IMR-90 (cell line): ENCODE results near the gene APOC4. TPM values are rescaled to one million over a fixed set of nuclear protein-coding genes. Genes with fewer than 3 reads are reported as not detected.

Experiments used
- ATAC-seq: fragments of 200-7000 bp; cut with Tn5 transposase; 2 replicates; pipeline ENCODE4 v1.9.1; 2020; ENCODE audit warnings: low read depth, mild to moderate bottlenecking, moderate library complexity
- BruUV-seq: library from RNA; stranded (reverse); fragments of 400-500 nt; replicated peaks from 2 replicates; lab custom pipeline; 2021; lab: Mats Ljungman, UMichigan
- CTCF ChIA-PET: fragments of 300-600 bp; formaldehyde crosslinking; extraction: SDS; loops from one replicate; lab custom pipeline; 2021; ENCODE audit warnings: antibody characterized with exemption; lab: Yijun Ruan, JAX
- POLR2A ChIA-PET: fragments of 300-600 bp; sonication (Branson Sonifier 250); formaldehyde crosslinking; loops from one replicate; lab custom pipeline; 2022; ENCODE audit warnings: antibody characterized with exemption; ENCODE audit not compliant: unreplicated experiment; lab: Charles Lee
- DNase-seq: peaks from one replicate; pipeline ENCODE4 v3.0.0; 2013
- H2AFZ ChIP-seq: replicated peaks from 2 replicates; pipeline ENCODE3; 2013; ENCODE audit warnings: low read length, mild to moderate bottlenecking; ENCODE audit not compliant: poor library complexity
- H2AK5ac ChIP-seq: 2 replicates; pipeline ENCODE4 v1.6.1; 2013; ENCODE audit warnings: low read depth, low read length, inconsistent platforms
- H2AK9ac ChIP-seq: replicated peaks from 2 replicates; pipeline ENCODE3; 2013; ENCODE audit warnings: mild to moderate bottlenecking, low read depth, low read length, moderate library complexity; ENCODE audit not compliant: poor library complexity
- H2BK120ac ChIP-seq: 2 replicates; pipeline ENCODE4 v1.6.1; 2013; ENCODE audit warnings: low read depth, low read length, inconsistent platforms
- H2BK15ac ChIP-seq: 3 replicates; pipeline ENCODE4 v1.6.1; 2013; ENCODE audit warnings: low read depth, low read length, inconsistent platforms
- H2BK20ac ChIP-seq: 2 replicates; pipeline ENCODE4 v1.6.1; 2013; ENCODE audit warnings: low read depth, mild to moderate bottlenecking, inconsistent platforms, low read length, moderate library complexity
- H2BK5ac ChIP-seq: 2 replicates; pipeline ENCODE4 v1.6.1; 2013; ENCODE audit warnings: mild to moderate bottlenecking, low read depth, low read length, inconsistent platforms; ENCODE audit not compliant: poor library complexity, severe bottlenecking
- H3K14ac ChIP-seq: replicated peaks from 2 replicates; pipeline ENCODE4 v1.6.1; 2013; ENCODE audit warnings: low read depth, low read length, inconsistent platforms
- H3K18ac ChIP-seq: 2 replicates; pipeline ENCODE4 v1.6.1; 2013; ENCODE audit warnings: low read depth, low read length, control low read depth
- H3K23ac ChIP-seq: 2 replicates; pipeline ENCODE4 v1.6.1; 2013; ENCODE audit warnings: low read depth, low read length, inconsistent platforms
- H3K27ac ChIP-seq: 2 replicates; pipeline ENCODE4 v1.5.1; 2013; ENCODE audit warnings: mild to moderate bottlenecking, control low read depth, low read length; ENCODE audit not compliant: insufficient read depth
- H3K27me3 ChIP-seq: 2 replicates; pipeline ENCODE4 v1.6.1; 2013; ENCODE audit warnings: low read length; ENCODE audit not compliant: control insufficient read depth, insufficient read depth
- H3K36me3 ChIP-seq: 2 replicates; pipeline ENCODE4 v1.6.1; 2013; ENCODE audit warnings: low read length, mixed read lengths; ENCODE audit not compliant: control insufficient read depth, insufficient read depth
- H3K4ac ChIP-seq: 2 replicates; pipeline ENCODE4 v1.6.1; 2013; ENCODE audit warnings: low read depth, low read length, inconsistent platforms
- H3K4me1 ChIP-seq: 2 replicates; pipeline ENCODE4 v1.6.1; 2013; ENCODE audit warnings: low read length, mixed read lengths; ENCODE audit not compliant: control insufficient read depth, insufficient read depth
- H3K4me2 ChIP-seq: 2 replicates; pipeline ENCODE4 v1.6.1; 2013; ENCODE audit warnings: low read depth, mild to moderate bottlenecking, control low read depth, low read length, moderate library complexity
- H3K4me3 ChIP-seq: 2 replicates; pipeline ENCODE4 v1.5.1; 2013; ENCODE audit warnings: low read depth, mild to moderate bottlenecking, control low read depth, low read length, moderate library complexity; ENCODE audit not compliant: insufficient read depth
- H3K56ac ChIP-seq: 2 replicates; pipeline ENCODE4 v1.6.1; 2013; ENCODE audit warnings: low read length, inconsistent platforms; ENCODE audit not compliant: insufficient read depth; ENCODE audit errors: extremely low read depth
- H3K79me1 ChIP-seq, 2 experiments: 2 replicates each; pipeline ENCODE4 v1.6.1; 2013; ENCODE audit warnings: low read length in 2 of 2, inconsistent platforms in 1 of 2, low read depth in 1 of 2
- H3K9ac ChIP-seq: 2 replicates; pipeline ENCODE4 v1.6.1; 2013; ENCODE audit warnings: low read depth, low read length, control low read depth
- H3K9me1 ChIP-seq: 2 replicates; pipeline ENCODE4 v1.6.1; 2013; ENCODE audit warnings: low read length, inconsistent platforms; ENCODE audit not compliant: insufficient read depth
- H3K9me3 ChIP-seq: 2 replicates; pipeline ENCODE4 v1.6.1; 2013; ENCODE audit warnings: low read length; ENCODE audit not compliant: control insufficient read depth, insufficient read depth
- H4K20me1 ChIP-seq: 2 replicates; pipeline ENCODE4 v1.6.1; 2013; ENCODE audit warnings: low read length, inconsistent platforms; ENCODE audit not compliant: insufficient read depth
- H4K5ac ChIP-seq: 2 replicates; pipeline ENCODE4 v1.6.1; 2013; ENCODE audit warnings: mild to moderate bottlenecking, low read depth, low read length, control low read depth
- H4K8ac ChIP-seq, 2 experiments: 2 replicates each; pipeline ENCODE4 v1.6.1; 2013; ENCODE audit warnings: low read depth in 2 of 2, low read length in 2 of 2, control low read depth in 1 of 2, inconsistent platforms in 1 of 2
- H4K91ac ChIP-seq: 2 replicates; pipeline ENCODE4 v1.6.1; 2013; ENCODE audit warnings: low read depth, low read length, inconsistent platforms; ENCODE audit not compliant: insufficient read depth
- BHLHE40 ChIP-seq: fragments of 150-350 bp; IDR thresholded peaks from 2 replicates; pipeline ENCODE4 v1.6.1; 2016; ENCODE audit warnings: mild to moderate bottlenecking, low read depth, low read length
- CEBPB ChIP-seq: IDR thresholded peaks from 2 replicates; pipeline ENCODE4 v1.6.1; 2012; ENCODE audit warnings: low read depth, low read length, improper control_type of control experiment
- CHD1 ChIP-seq: IDR thresholded peaks from 2 replicates; pipeline ENCODE4 v1.6.1; 2012; ENCODE audit warnings: low read depth, low read length, improper control_type of control experiment
- CTCF ChIP-seq: conservative IDR thresholded peaks from 2 replicates; pipeline ENCODE4 v1.5.1; 2012; ENCODE audit warnings: mild to moderate bottlenecking, low read depth, low read length, improper control_type of control experiment
- FOS ChIP-seq: fragments of 150-350 bp; IDR thresholded peaks from 2 replicates; pipeline ENCODE4 v1.6.1; 2016; ENCODE audit warnings: low read depth, low read length
- MAFK ChIP-seq: IDR thresholded peaks from 2 replicates; pipeline ENCODE4 v1.6.1; 2012; ENCODE audit warnings: low read depth, low read length, improper control_type of control experiment
- MAZ ChIP-seq: IDR thresholded peaks from 2 replicates; pipeline ENCODE4 v1.6.1; 2012; ENCODE audit warnings: low read depth, mild to moderate bottlenecking, low read length, improper control_type of control experiment, moderate library complexity, borderline replicate concordance
- MXI1 ChIP-seq: IDR thresholded peaks from 2 replicates; pipeline ENCODE4 v1.6.1; 2012; ENCODE audit warnings: low read depth, mild to moderate bottlenecking, low read length, moderate library complexity, borderline replicate concordance
- NFE2L2 ChIP-seq: fragments of 150-350 bp; IDR thresholded peaks from 2 replicates; pipeline ENCODE4 v1.6.1; 2016; ENCODE audit warnings: low read depth, mild to moderate bottlenecking, low read length
- POLR2A ChIP-seq: IDR thresholded peaks from 2 replicates; pipeline ENCODE4 v1.6.1; 2012; ENCODE audit warnings: mild to moderate bottlenecking, low read depth, low read length
- RAD21 ChIP-seq: IDR thresholded peaks from 2 replicates; pipeline ENCODE4 v1.6.1; 2012; ENCODE audit warnings: low read length, improper control_type of control experiment
- RCOR1 ChIP-seq: IDR thresholded peaks from 2 replicates; pipeline ENCODE4 v1.6.1; 2012; ENCODE audit warnings: mild to moderate bottlenecking, low read length, improper control_type of control experiment; ENCODE audit not compliant: insufficient replicate concordance
- RFX5 ChIP-seq: IDR thresholded peaks from 2 replicates; pipeline ENCODE4 v1.8.0; 2012; ENCODE audit warnings: low read depth, mild to moderate bottlenecking, low read length, moderate library complexity
- SMC3 ChIP-seq: fragments of 150-350 bp; IDR thresholded peaks from 2 replicates; pipeline ENCODE4 v1.6.1; 2016; ENCODE audit warnings: low read depth, mild to moderate bottlenecking, antibody characterized with exemption, low read length, moderate library complexity
- USF2 ChIP-seq: fragments of 150-350 bp; IDR thresholded peaks from 2 replicates; pipeline ENCODE4 v1.6.1; 2017; ENCODE audit warnings: mild to moderate bottlenecking, antibody characterized with exemption, low read length, low read depth
- WGBS, 2 experiments: methylation state at CpG; one replicate each; pipeline versions ENCODE4 v1.1.5 to v1.1.7; 2013; ENCODE audit warnings: missing lambda C conversion rate in 2 of 2; ENCODE audit not compliant: insufficient read length in 1 of 2; ENCODE audit errors: extremely low coverage in 2 of 2; 5-methylcytosine and 5-hydroxymethylcytosine counted together
- dilution Hi-C: fragments of 300-500 bp; cut with HindIII; formaldehyde crosslinking; loops from one replicate; pipeline ENCODE4 v1.14.3; 2018; ENCODE audit warnings: low sequenced_read_pairs; ENCODE audit not compliant: unreplicated experiment
- in situ Hi-C: fragments of 300-500 bp; cut with MboI; formaldehyde crosslinking; loops from 3 replicates; pipeline ENCODE4 v1.14.3; 2019; ENCODE audit warnings: low sequenced_read_pairs, inconsistent platforms, mixed read lengths
- intact Hi-C: fragments of 100-400 bp; cut with micrococcal nuclease; formaldehyde crosslinking; loops from 2 replicates; pipeline ENCODE4 v1.10.0; 2022
- polyA plus RNA-seq, 3 experiments: library from polyadenylated mRNA; depleted of rRNA; stranded (reverse); fragments of >200 nt; gene quantifications; 2 replicates each; pipeline ENCODE4 v1.2.3, GENCODE V29; 2012; ENCODE audit warnings: low replicate concordance in 1 of 3
- total RNA-seq: library from RNA; depleted of rRNA; stranded (reverse); fragments of >200 nt; gene quantifications from 2 replicates; pipeline ENCODE4 v1.2.3, GENCODE V29; 2012

The APOC4 gene
- total and polyA plus RNA-seq, 2 of the 4 experiments (the other 2 are of a cell fraction): not detected

- H3K9me1 ChIP-seq: no peaks in the 10 kb centered on the region
- H3K79me1 ChIP-seq: no peaks in the 10 kb centered on the region
- no TSS peak for BruUV-seq
- peak; percentile 65 for ATAC-seq
- H3K27me3 ChIP-seq: peaks cover 2% of the 10 kb centered on the region
- peak overlapping the region; percentile 76 for H3K14ac ChIP-seq
- H4K5ac ChIP-seq: peak overlapping the region; percentile 92
- intact Hi-C loops: no loop called here
- H3K23ac ChIP-seq: peak overlapping the region; percentile 75; the same call in 1 of the 2 replicates
- H4K91ac ChIP-seq: peak overlapping the region; percentile 48; the same call in 1 of the 2 replicates
- H2BK20ac ChIP-seq: peak overlapping the region; percentile 69
- no peak overlapping the region for H3K4me3 ChIP-seq
- peak overlapping the region; percentile 53 for H3K4me2 ChIP-seq
- H3K4me1 ChIP-seq: peaks cover 23% of the 10 kb centered on the region
- in situ Hi-C loops: no loop called here
- DNase-seq: peak; percentile 49
- H2BK120ac ChIP-seq: peak overlapping the region; percentile 78
- no peaks in the 10 kb centered on the region for H3K9me3 ChIP-seq
- ChIA-PET POLR2A (no interaction called here), CTCF (interaction anchor here (0.9 to 1.1 kb wide), 2 partner anchors 13 to 36 kb away, joined by 3 to 4 read pairs; no protein-coding TSS in a partner anchor)
- H2BK5ac ChIP-seq: peak overlapping the region; percentile 61
- no peak overlapping the region; the same call in 2 of the 3 replicates for H2BK15ac ChIP-seq
- no CpG with 5 or more reads among the region's 8 CpGs for WGBS, 2 experiments
- H2AK9ac ChIP-seq: no peak overlapping the region
- H3K4ac ChIP-seq: peak overlapping the region; percentile 72; the same call in 1 of the 2 replicates
- H3K27ac ChIP-seq: peak overlapping the region; percentile 71; the same call in 1 of the 2 replicates
- H3K9ac ChIP-seq: peak overlapping the region; percentile 32
- dilution Hi-C loops: no loop called here
- no peak overlapping the region; the same call in 1 of the 2 replicates for H2AK5ac ChIP-seq
- H4K20me1 ChIP-seq: no peaks in the 10 kb centered on the region
- peak overlapping the region; percentile 75 for H2AFZ ChIP-seq
- peak overlapping the region; percentile 82 for H3K18ac ChIP-seq
- H3K36me3 ChIP-seq: no peaks in the 10 kb centered on the region
- H3K56ac ChIP-seq: no peak overlapping the region
- peak overlapping the region; percentile 41 to 80; a peak in 3 of 4 replicates for H4K8ac ChIP-seq
- peak; percentile 73 for TF ChIP-seq USF2
- no peak for TF ChIP-seq RCOR1
- peak; percentile 62; the same call in 1 of the 2 replicates for TF ChIP-seq RFX5
- no peak for TF ChIP-seq BHLHE40
- TF ChIP-seq RAD21: no peak
- TF ChIP-seq POLR2A: no peak
- no peak for TF ChIP-seq MAFK
- peak; percentile 91 for TF ChIP-seq CEBPB
- TF ChIP-seq CTCF: no peak
- no peak for TF ChIP-seq CHD1
- TF ChIP-seq NFE2L2: no peak
- peak; percentile 33; the same call in 1 of the 2 replicates for TF ChIP-seq MAZ
- no peak for TF ChIP-seq SMC3
- TF ChIP-seq FOS: no peak
- TF ChIP-seq MXI1: peak; percentile 56; the same call in 1 of the 2 replicates
Measured at GRCh38 chr19:44925114-44925891, 16.7 kb upstream of the APOC4 start.
